Stimulated activated naive CD4-positive, alpha-beta T cell treated with Interleukin-2 at 50 U/mL for 16 hours (primary cell): ENCODE data around the gene LALBA.
"Not testable (repeated sequence)": the region's sequence is repeated elsewhere in the genome, so short reads cannot be mapped to it uniquely, and the experiment has no call there.

Experiments used
- DNase-seq: peaks from one replicate; lab custom pipeline; 2025; lab: John Stamatoyannopoulos, UW

LALBA gene

DNA sequence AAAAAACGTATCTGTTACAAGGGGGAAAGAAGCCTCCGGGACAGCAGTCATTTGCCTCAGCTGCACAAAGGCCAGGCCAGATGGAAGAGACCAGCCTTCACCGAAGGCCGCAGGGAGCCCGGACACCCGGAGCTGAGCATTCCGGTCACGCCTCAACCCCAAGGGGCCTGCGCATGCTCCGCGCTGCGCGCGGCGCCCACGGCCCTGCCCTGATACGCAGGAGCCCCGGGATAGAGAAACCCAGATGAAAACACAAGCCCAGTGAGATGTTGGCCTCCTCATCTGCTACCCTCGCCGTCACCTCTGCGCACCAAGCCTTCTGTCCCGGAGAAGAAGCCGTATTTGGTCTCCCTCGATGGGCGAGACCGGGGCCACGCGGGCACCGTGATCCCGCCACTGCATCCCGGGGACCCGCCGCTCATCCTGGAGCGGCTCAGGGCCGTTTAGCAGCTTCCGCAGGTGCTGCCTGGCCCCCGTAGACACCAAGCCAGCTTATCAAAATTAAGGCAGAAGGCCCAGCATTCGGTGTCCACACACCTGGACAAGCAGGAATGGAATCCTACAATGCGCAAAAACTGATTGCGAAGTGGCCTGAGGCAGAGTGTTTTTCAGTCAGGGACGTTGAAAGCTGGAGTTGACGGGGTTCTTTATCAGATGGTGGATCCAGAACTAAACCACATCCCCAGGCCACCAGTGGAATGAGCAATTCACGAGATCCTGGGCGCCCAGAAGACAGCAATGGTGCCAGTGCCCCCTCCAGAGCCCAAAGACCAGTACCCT lies 41.8 kb downstream of the LALBA start:
- DNase-seq = no peak

DNA sequence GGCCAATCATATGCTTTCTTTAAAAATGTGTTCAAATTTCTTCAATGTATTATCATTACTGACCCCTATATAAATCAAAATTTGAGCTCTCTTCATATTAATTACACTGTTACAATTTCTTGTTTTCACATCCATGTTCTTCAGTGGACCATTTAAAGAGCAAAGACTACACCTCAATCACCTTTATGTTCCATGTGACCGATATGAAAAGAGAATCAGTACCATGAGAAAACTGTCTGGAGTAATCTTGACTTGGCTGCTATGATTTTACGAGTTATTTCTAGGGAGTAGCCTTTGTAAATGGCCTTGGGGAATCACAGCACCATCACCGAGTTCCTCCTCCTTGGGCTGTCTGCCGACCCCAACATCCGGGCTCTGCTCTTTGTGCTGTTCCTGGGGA lies 44.5 kb downstream of the LALBA start, which contains the start of gene OR8S1:
Gene OR8S1, plus strand, starts transcription at position 301 of the 400 bp plus-strand sequence. Its CDS starts 0 bp downstream, at position 301.
- DNase-seq = no peak

DNA sequence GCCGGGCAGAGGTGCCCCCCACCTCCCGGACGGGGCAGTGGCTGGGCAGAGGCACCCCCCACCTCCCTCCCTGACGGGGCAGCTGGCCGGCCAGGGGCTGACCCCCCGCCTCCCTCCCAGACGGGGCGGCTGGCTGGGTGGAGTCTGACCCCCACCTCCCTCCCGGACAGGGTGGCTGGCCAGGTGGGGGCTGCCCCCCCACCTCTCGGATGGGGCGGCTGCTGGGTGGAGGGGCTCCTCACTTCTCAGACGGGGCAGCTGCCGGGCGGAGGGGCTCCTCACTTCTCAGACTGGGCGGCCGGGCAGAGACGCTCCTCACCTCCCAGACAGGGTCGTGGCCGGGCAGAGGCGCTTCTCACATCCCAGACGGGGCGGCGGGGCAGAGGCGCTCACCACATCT lies 49.5 kb downstream of the LALBA start:
- not testable (repeated sequence) for DNase-seq
